Naive B cell (primary cell): ENCODE data around the gene ASB10. TPM values are rescaled to one million over a fixed set of nuclear protein-coding genes. Genes with fewer than 3 reads are reported as not detected.

Experiments
- ATAC-seq, 2 donors: fragments of 150-1000 bp; cut with Tn5 transposase; 2 replicates each; pipeline ENCODE4 v1.10.0; 2021; ENCODE audit warnings: low read depth in 2 of 2, mild to moderate bottlenecking in 2 of 2, moderate library complexity in 2 of 2
- DNase-seq: peaks from one replicate; pipeline ENCODE4 v3.0.0; 2022
- H3K27ac Mint-ChIP-seq, 6 donors: one replicate each; pipeline ENCODE4 v1.8.0; 2020 to 2022; ENCODE audit warnings: mild to moderate bottlenecking in 6 of 6, mixed read lengths in 6 of 6, moderate library complexity in 5 of 6, inconsistent platforms in 2 of 6
- H3K27me3 Mint-ChIP-seq, 3 donors: one replicate each; pipeline ENCODE4 v1.8.0; 2021 to 2022; ENCODE audit warnings: mixed read lengths in 3 of 3, mild to moderate bottlenecking in 1 of 3
- H3K36me3 Mint-ChIP-seq, 2 donors: one replicate each; pipeline ENCODE4 v1.8.0; 2020 to 2022; ENCODE audit warnings: mixed read lengths in 2 of 2, inconsistent platforms in 1 of 2, mild to moderate bottlenecking in 1 of 2
- H3K4me1 Mint-ChIP-seq, 3 donors: one replicate each; pipeline ENCODE4 v1.8.0; 2020 to 2022; ENCODE audit warnings: mixed read lengths in 3 of 3, inconsistent platforms in 1 of 3, mild to moderate bottlenecking in 1 of 3, moderate library complexity in 1 of 3
- H3K4me3 Mint-ChIP-seq, 8 donors: one replicate each; pipeline ENCODE4 v1.8.0; 2020 to 2022; ENCODE audit warnings: mild to moderate bottlenecking in 8 of 8, mixed read lengths in 8 of 8, moderate library complexity in 8 of 8, inconsistent platforms in 2 of 8
- H3K9me3 Mint-ChIP-seq, 7 donors: one replicate each; pipeline ENCODE4 v1.8.0; 2020 to 2022; ENCODE audit warnings: mixed read lengths in 7 of 7, mild to moderate bottlenecking in 5 of 7, inconsistent platforms in 2 of 7, moderate library complexity in 1 of 7
- polyA plus RNA-seq, 6 donors: library from polyadenylated mRNA; unstranded; fragments of 300-500 nt; fragmentation: Illumina TruSeq; gene quantifications; one replicate each; pipeline ENCODE4 v1.2.3, GENCODE V29; 2021; ENCODE audit warnings: low read depth in 6 of 6

The ASB10 gene
- polyA plus RNA-seq, 6 donors from 2014 or later: not detected

DNA sequence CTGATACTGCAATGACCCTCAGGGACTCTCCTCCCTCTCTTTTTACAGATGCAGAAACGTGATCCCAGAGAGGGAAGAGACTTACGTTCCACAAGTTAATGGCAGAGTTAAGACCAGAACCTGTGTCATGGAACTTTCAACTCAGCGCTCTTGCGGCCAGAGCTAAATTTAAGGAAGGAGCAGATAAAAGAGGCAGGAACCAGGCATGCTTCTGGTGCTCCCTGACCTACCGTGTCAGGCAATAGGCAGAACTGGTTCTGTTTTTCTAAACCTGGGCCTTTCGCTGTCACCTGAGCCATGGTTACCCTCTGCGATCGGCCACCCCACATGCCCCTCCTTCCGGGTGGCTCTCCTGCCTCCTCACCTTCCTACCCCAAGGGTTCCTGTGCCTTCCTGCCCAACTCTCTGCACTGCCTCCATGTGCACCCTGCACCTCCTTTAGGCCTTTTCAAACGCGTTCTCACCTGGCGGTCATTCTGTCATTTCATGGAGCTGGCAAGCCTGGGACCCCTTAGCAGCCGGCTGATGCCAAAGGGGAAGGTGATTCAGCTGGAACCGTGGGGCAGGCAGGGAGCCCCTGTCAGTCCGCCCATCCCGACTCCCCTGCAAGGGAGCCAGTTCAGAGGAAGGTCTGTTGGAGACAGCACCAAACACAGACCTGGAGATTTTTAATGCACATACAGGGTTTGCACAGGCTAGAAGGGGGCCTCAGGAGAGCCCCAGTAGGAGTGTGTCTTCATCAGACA, 11.8 kb downstream of the ASB10 start:
- H3K9me3 Mint-ChIP-seq: peaks cover 0 to 9% (median 2%) of the 10 kb centered on the region in 7 donors
- no peak overlapping the region for H3K27ac Mint-ChIP-seq
- ATAC-seq (no peak), DNase-seq (no peak)
- peak overlapping the region in 1 of 8 donors; percentile 52 for H3K4me3 Mint-ChIP-seq
- H3K4me1 Mint-ChIP-seq: peaks cover 8 to 15% (median 14%) of the 10 kb centered on the region in 3 donors
- H3K27me3 Mint-ChIP-seq: peaks cover 33 to 81% (median 76%) of the 10 kb centered on the region in 3 donors
- no peaks in the 10 kb centered on the region for H3K36me3 Mint-ChIP-seq

- ATAC-seq: peak; percentile 52 to 64
- peak; percentile 22 for DNase-seq
- H3K4me3 Mint-ChIP-seq: no peak overlapping the region
- H3K4me1 Mint-ChIP-seq: peaks cover 8 to 15% (median 14%) of the 10 kb centered on the region in 3 donors
- H3K27me3 Mint-ChIP-seq: peaks cover 40 to 83% (median 77%) of the 10 kb centered on the region in 3 donors
- no peak overlapping the region for H3K27ac Mint-ChIP-seq
- H3K9me3 Mint-ChIP-seq: peaks cover 0 to 9% (median 2%) of the 10 kb centered on the region in 7 donors
- H3K36me3 Mint-ChIP-seq: no peaks in the 10 kb centered on the region
Measured at GRCh38 chr7:151174246-151175046, 12.6 kb downstream of the ASB10 start.

DNA sequence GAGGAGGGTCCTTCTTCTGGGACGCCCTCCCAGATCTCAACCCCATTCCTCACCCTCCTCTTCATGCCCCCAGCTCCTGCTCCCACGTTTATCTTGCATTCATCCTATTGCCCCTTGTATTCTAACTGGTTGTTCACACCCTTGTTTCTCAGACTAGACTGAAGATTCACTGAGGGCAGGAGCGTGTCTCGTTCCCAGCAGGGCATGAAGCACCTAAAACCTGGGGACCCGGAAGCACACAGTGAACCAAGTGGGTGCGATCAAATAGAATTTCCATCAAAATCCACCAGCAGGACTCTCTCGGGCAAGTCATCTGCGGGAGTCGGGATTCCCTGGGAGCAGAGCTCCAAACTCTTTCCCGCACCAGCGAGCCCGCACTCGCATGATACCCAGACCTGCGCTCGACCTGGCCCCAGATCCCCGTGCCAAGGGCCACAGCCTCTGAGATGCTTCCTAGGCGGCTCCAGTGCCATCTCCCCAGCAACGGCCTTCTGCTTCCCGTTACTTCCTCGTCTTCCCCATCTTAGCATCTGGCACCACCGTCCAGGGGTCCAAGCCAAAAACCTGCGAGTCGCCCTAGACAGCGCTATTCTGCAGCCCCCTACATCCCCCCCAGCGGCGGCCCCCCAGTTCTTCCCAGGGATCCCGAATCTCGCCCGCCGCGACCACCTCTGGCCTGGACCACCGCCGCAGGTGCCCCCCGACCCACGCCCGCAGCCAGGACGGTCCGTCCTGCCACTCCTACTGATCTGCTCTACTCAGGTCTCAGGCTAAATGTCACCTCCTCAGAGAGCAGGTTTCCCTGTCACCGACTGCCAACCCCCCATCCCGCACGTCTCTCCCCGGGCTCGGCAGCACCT, 13.4 kb downstream of the ASB10 start:
- H3K4me3 Mint-ChIP-seq: peak overlapping the region in 1 of 8 donors; percentile 30
- peaks cover 0 to 9% (median 2%) of the 10 kb centered on the region in 7 donors for H3K9me3 Mint-ChIP-seq
- no peak for ATAC-seq
- H3K27me3 Mint-ChIP-seq: peaks cover 49 to 86% (median 78%) of the 10 kb centered on the region in 3 donors
- H3K36me3 Mint-ChIP-seq: no peaks in the 10 kb centered on the region
- peaks cover 10 to 17% (median 14%) of the 10 kb centered on the region in 3 donors for H3K4me1 Mint-ChIP-seq
- no peak for DNase-seq
- no peak overlapping the region for H3K27ac Mint-ChIP-seq

- DNase-seq (peak; percentile 67), ATAC-seq (peak; percentile 51 to 62)
- Mint-ChIP-seq H3K4me3 (peak overlapping the region in 4 of 8 donors; percentile 5 to 60 (median 27)), H3K27ac (peak overlapping the region in 2 of 6 donors; percentile 36 to 58), H3K9me3 (peaks cover 0 to 9% (median 2%) of the 10 kb centered on the region in 7 donors), H3K27me3 (peaks cover 50 to 83% (median 74%) of the 10 kb centered on the region in 3 donors), H3K36me3 (no peaks in the 10 kb centered on the region), H3K4me1 (peaks cover 16 to 22% (median 16%) of the 10 kb centered on the region in 3 donors)
Measured at GRCh38 chr7:151172273-151173141, 14.5 kb downstream of the ASB10 start.

DNA sequence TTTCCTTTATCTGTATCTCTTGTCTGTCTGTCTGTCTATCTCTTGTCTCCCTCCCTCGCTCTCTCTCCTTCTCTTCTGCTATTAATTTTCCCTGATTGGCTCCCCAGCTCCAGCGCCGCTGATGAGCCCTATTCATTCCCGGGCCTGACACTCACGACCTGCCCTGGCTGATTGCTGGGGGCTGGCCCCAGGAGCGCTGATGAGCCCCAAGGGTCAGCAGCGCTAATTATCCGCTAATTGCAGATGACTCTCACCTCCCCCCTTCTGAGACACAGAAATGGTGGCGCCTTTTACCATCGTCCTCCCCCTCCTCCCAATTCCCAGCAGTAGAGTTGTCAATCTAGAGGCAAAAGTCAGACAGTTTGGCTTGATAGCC, 18.3 kb downstream of the ASB10 start:
- Mint-ChIP-seq H3K36me3 (no peaks in the 10 kb centered on the region), H3K27ac (peak overlapping the region in 1 of 6 donors; percentile 36), H3K27me3 (peaks cover 41 to 56% (median 53%) of the 10 kb centered on the region in 3 donors), H3K9me3 (peaks cover 0 to 9% (median 0%) of the 10 kb centered on the region in 7 donors), H3K4me1 (peaks cover 19 to 22% (median 20%) of the 10 kb centered on the region in 3 donors), H3K4me3 (peak overlapping the region in 7 of 8 donors; percentile 33 to 84 (median 78))
- ATAC-seq (no peak), DNase-seq (no peak)

GRCh38 chr7:151168003-151168786, 18.9 kb downstream of the ASB10 start:
- ATAC-seq (peak; percentile 76 to 78), DNase-seq (peak; percentile 56)
- H3K4me3 Mint-ChIP-seq: peak overlapping the region; percentile 33 to 84 (median 74)
- H3K36me3 Mint-ChIP-seq: no peaks in the 10 kb centered on the region
- peaks cover 0 to 9% (median 0%) of the 10 kb centered on the region in 7 donors for H3K9me3 Mint-ChIP-seq
- peak overlapping the region in 2 of 6 donors; percentile 36 to 47 for H3K27ac Mint-ChIP-seq
- peaks cover 15 to 20% (median 19%) of the 10 kb centered on the region in 3 donors for H3K4me1 Mint-ChIP-seq
- H3K27me3 Mint-ChIP-seq: peaks cover 41 to 50% (median 48%) of the 10 kb centered on the region in 3 donors

DNA sequence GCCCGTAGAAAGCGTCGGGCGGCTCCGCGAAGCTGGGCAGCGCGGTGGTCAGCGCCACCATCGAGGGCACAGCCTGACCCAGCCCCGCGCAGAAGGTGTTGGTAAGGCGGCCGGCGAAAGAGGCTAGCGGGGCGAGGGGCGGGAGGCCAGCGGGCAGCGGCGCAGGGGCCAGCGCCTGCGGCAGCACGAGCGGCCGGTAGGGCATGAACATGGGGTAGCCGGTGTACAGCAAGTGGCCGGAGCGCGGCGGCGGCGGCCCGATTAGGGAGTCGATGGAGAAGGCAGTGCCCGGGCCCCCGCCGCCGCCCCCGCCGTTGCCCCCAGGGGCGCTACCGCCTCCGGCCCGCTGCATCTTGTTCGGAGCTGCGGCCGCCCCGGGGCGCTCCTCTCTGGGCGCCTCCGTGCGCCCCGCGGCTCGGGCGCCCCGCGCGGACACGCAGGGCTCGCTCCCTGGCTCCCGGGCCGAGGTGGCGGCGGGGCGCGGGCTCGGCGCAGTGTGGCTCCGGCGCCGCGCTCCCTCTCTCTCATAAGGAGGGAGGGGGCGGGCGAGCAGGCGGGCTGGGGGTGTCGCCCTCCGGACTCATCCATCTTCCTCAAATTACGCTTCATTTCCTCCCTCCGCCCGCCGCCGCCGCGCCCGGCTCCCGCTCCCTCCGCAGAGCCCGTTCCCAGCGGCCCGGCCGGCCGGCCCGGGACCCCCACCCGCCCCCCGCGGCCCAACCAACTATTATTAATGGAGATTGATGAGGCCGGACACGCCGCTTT, 19.7 kb downstream of the ASB10 start, which contains the start of gene GBX1:
Gene GBX1, minus strand, starts transcription at position 498 of the 765 bp plus-strand sequence. Its CDS starts 146 bp downstream, at position 352.
- Mint-ChIP-seq H3K27me3 (peaks cover 36 to 42% (median 39%) of the 10 kb centered on the region in 3 donors), H3K4me3 (peak within 1 kb of the TSS; percentile 67 to 84 (median 80)), H3K4me1 (peaks cover 9 to 15% (median 13%) of the 10 kb centered on the region in 3 donors), H3K9me3 (peaks cover 0 to 4% (median 0%) of the 10 kb centered on the region in 7 donors), H3K36me3 (no peaks in the 10 kb centered on the region), H3K27ac (peak within 1 kb of the TSS in 2 of 6 donors; percentile 36 to 47)
- DNase-seq: no peak
- ATAC-seq: peak; percentile 56 to 58

- ATAC-seq: no peak
- Mint-ChIP-seq H3K27ac (no peak overlapping the region), H3K4me3 (peak overlapping the region; percentile 40 to 83 (median 72)), H3K27me3 (peaks cover 31 to 38% (median 35%) of the 10 kb centered on the region in 3 donors), H3K9me3 (no peaks in the 10 kb centered on the region), H3K4me1 (peaks cover 8 to 12% (median 11%) of the 10 kb centered on the region in 3 donors), H3K36me3 (no peaks in the 10 kb centered on the region)
- no peak for DNase-seq
Measured at GRCh38 chr7:151166629-151167196, 20.3 kb downstream of the ASB10 start.

DNA sequence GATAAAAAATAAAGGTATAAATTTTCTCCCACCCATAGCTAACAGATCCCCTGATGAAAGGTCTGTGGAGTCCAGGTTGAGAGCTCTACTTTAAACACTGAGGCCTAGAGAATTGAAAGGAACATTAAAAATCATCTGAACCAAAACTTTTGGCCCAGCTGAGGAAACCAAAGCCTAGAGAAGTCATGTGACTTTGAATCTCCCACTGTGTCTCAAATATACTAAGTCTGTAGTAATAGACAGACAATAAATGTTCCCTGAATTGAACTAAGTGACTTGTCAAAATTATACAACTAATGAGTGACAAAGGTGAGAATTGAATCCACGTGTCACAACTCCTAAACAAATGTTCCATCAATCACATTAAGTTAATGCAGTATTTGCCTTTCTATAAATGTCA, 25.3 kb downstream of the ASB10 start:
- Mint-ChIP-seq H3K4me3 (no peak overlapping the region), H3K27me3 (peaks cover 7 to 16% (median 11%) of the 10 kb centered on the region in 3 donors), H3K4me1 (peaks cover 4 to 5% (median 4%) of the 10 kb centered on the region in 3 donors), H3K36me3 (no peaks in the 10 kb centered on the region), H3K27ac (no peak overlapping the region), H3K9me3 (no peaks in the 10 kb centered on the region)
- DNase-seq (no peak), ATAC-seq (no peak)

DNA sequence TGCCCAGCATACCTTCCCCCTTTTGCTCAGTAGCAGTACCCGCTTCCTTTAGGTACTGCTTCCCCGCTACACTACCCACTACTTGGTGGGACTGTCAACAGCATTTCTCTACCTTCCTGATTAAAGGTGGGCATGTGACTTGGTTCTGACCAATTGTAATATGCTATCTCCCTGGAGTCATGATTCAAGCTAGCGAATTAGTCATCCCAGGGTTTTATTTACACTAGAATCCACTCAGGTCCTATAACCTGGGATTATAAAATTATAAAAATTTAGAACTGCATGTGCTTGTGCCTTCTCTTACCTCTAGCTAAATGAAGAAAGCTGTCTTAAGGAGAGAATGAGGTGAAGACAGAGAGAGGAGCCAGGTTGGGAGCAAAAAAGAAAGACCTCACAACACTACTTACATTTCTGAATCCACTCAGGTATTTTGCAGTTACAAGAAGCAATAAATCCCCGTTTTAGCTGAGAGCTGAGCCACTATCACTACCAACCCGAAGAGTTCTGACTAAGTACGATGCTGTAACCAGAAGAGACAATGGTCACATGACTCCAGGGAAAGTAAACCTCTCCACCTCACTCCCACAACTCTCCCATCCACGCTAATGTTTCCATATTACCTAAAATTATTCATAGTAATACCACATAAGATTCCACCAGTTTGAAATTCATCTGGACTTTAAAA, 29.3 kb downstream of the ASB10 start:
- DNase-seq: no peak
- no peak for ATAC-seq
- Mint-ChIP-seq H3K27me3 (peaks cover 16 to 28% (median 27%) of the 10 kb centered on the region in 3 donors), H3K36me3 (no peaks in the 10 kb centered on the region), H3K4me3 (no peak overlapping the region), H3K9me3 (no peaks in the 10 kb centered on the region), H3K4me1 (no peaks in the 10 kb centered on the region), H3K27ac (peak overlapping the region in 1 of 6 donors; percentile 41)
